ENCODE data around the gene GALT.

Gene GALT

DNA sequence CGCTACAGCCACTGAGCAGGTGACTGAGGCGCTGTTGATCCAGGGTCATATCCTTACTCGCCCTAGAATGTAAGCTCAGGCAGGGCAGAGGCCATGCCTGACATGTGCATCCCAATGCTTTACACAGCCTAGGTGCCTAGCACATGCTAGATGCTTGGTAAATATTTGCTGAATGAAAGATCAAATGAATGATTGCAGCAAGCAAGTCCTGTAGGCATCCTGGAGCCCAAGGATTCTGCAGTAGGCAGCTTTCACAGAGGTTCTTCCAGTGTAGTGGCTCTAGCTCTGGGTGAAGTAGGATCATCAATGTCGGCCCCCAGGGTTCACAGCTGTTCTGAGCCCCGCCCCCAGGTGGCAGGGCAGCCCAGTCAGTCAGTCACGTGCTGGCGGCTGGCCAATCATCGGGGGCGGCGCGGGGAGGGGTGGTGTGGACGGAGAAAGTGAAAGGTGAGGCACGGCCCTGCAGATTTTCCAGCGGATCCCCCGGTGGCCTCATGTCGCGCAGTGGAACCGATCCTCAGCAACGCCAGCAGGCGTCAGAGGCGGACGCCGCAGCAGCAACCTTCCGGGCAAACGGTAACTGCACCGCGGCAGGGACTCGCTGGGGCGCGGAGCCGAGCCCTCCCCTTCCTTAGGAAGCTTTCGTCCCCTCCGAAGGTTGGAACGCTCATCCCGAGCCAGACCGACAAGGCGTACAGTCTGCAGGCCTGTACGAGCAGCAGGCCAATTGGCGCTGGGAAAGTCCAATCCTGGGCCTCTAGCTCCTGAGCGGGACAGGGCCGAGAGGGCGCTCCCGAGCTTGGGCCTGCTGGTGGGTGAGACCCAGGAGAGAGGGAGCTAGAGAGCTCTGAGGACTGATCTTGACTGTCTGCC is at the start of gene GALT:
Gene GALT, plus strand, starts transcription at position 465 of the 873 bp plus-strand sequence. Its CDS starts 30 bp downstream, at position 495.
- peak within 1 kb of the TSS; percentile 87 for H3K4me3 Mint-ChIP-seq
- H3K27me3 Mint-ChIP-seq = no peaks in the 10 kb centered on the region
- H3K36me3 Mint-ChIP-seq = peaks cover 15% of the 10 kb centered on the region
- peak within 1 kb of the TSS; percentile 88 for H3K27ac Mint-ChIP-seq
- H3K4me1 Mint-ChIP-seq = peaks cover 30% of the 10 kb centered on the region
- no peaks in the 10 kb centered on the region for H3K9me3 Mint-ChIP-seq
- peak; percentile 96 for ATAC-seq

DNA sequence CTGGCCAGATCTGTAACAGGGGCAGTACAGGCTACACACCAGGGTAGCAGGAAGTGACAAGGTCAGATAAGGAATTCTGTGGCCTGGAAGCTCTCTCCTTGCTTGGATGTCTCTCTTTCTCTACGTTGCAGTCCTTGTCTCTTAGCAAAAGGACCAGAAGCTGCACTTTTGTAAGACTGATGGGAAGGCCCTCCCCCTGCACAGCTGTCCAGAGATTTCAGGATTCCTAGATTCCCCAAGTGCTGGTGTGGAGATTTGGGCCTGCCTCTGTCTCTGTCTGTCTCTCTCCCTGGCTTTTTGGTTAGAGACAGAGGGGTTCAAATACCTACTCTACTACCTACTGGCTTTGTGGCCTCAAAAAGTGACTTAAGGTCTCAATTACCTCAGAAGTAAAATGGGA is 46.9 kb upstream of the GALT start:
- Mint-ChIP-seq H3K27me3 (peaks cover 21% of the 10 kb centered on the region), H3K4me1 (no peaks in the 10 kb centered on the region), H3K9me3 (no peaks in the 10 kb centered on the region), H3K36me3 (no peaks in the 10 kb centered on the region), H3K4me3 (no peak overlapping the region), H3K27ac (no peak overlapping the region)
- no peak for ATAC-seq

DNA sequence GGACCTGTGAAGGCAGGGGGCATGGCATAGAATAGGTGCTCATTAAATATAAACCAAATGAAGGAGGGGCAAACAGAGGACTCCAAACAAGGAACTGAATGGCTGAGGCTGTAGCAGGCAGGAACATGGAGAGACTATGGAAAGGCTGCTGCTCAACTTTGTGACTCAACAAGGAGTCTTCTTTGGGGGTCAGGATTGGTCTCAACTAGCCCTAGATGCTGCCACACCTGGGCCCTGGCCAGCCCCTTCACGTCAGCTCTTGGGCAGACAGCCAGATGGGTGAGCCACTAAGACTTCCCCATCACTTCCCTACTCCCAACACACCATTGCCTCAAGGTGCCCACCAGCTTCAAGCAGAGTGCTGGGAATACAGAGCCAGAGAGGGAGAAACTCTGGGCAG is 45.6 kb upstream of the GALT start:
- no peak for ATAC-seq
- no peak overlapping the region for H3K27ac Mint-ChIP-seq

DNA sequence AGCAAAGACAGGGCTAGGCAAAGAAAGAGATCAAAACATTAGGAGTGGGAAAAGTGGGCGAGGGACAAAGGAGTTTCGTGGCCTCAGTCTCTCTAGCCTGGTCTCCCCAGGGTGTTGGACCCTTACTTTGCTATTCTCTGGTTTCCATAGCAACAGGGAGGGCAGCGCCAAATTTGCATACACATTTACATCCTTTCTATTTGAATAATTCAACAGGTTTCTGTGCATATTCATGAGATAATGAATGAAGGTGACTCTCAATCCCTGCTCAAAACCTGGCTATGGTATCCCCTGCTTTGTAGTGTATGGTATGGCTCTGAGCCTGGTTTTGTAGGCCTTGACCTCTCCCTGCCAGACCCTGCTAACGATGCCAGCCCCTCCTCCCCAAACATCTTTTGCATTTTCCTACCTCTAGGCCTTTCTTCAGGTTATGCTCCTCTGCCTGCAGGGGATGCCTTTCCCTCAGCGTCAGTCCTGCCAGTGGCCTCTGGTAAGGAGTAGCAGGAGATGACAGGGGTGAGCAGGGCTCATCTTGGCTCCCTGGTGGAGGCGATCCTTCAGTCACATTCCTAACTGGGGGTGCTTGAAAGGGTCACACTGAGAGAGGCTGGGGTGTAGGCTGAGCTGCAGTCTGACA is 44.4 kb upstream of the GALT start:
- H3K36me3 Mint-ChIP-seq = no peaks in the 10 kb centered on the region
- no peak overlapping the region for H3K27ac Mint-ChIP-seq
- H3K9me3 Mint-ChIP-seq = no peaks in the 10 kb centered on the region

More for the DNA sequence above, 45.6 kb upstream of the GALT start:
- H3K27me3 Mint-ChIP-seq = peaks cover 19% of the 10 kb centered on the region
- H3K36me3 Mint-ChIP-seq = no peaks in the 10 kb centered on the region
- no peaks in the 10 kb centered on the region for H3K4me1 Mint-ChIP-seq
- H3K4me3 Mint-ChIP-seq = no peak overlapping the region
- no peaks in the 10 kb centered on the region for H3K9me3 Mint-ChIP-seq

DNA sequence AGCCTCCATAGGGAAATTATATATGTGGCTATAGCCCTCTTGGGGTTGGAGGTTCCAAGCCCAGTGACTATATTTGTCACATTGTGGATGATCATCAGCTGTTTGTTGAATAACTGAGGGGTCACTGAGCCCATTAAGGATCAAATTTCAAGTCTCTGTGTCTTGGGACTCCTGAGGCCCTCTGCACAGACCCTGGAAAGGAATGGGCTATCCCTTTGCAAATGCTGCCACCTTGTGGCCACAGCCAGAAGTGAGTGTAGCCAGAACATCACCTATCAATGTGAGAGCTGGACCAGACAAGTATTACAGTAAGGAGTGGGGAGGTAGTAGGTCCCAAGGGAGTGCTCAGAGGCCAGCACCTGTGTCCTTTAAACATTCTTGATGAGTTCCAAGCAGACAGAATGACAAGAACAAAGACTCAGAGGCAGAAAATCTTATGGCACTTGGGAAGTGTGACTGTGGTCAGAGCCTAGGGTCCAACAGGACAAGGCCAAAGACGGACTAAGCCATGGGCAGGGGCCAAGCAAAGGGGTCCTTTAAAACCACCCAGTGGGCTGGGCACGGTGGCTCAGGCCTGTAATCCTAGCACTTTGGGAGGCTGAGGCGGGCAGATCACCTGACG is 42.8 kb upstream of the GALT start:
- Mint-ChIP-seq H3K9me3 (no peaks in the 10 kb centered on the region), H3K27ac (no peak overlapping the region), H3K4me3 (no peak overlapping the region), H3K4me1 (no peaks in the 10 kb centered on the region), H3K27me3 (no peaks in the 10 kb centered on the region), H3K36me3 (no peaks in the 10 kb centered on the region)
- peak; percentile 80 for ATAC-seq

More for the DNA sequence above, 44.4 kb upstream of the GALT start:
- Mint-ChIP-seq H3K4me3 (no peak overlapping the region), H3K4me1 (no peaks in the 10 kb centered on the region), H3K27me3 (peaks cover 8% of the 10 kb centered on the region)
- no peak for ATAC-seq

DNA sequence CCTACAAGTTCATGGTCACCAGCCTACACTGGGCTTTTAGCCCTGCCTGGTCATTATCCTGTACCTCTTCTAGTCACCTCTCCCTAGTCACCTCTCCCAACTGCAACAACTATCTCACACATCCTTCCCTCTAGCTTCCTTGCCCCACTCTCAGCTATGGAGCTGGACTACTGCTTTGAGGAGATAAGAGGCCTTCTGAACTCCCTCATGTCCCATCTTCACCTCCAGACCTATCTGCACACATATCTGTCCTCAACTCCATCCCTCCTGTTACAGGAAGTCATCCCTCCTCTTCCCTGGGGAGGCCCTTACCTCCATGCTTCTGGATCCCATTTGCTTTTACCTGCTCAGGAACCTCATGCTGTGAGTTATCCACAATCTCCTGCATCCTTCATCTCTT is 40.3 kb upstream of the GALT start:
- Mint-ChIP-seq H3K4me3 (no peak overlapping the region), H3K27me3 (no peaks in the 10 kb centered on the region), H3K27ac (no peak overlapping the region), H3K9me3 (no peaks in the 10 kb centered on the region), H3K4me1 (peaks cover 2% of the 10 kb centered on the region), H3K36me3 (no peaks in the 10 kb centered on the region)
- ATAC-seq = no peak

DNA sequence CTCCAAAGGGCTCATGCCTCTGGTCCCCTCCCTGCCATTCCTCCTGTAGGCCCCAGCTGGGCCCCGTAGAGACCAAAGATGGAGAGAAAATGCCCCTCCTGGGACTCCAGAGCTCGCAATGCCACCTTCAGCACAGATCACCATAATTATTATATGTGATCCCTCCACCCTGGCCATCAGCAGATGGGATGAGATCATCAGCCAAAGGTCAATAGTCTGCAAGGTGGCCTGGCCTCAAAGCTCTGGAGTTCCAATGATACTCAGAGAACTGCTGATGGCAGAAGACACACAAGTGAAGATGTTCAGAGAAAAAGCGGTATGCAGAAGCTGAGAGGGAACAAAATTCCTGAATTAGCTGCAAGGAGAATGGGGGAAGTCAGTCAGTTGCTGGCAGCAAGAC is 39.6 kb upstream of the GALT start:
- Mint-ChIP-seq H3K36me3 (no peaks in the 10 kb centered on the region), H3K27me3 (no peaks in the 10 kb centered on the region), H3K4me3 (no peak overlapping the region), H3K27ac (no peak overlapping the region), H3K9me3 (no peaks in the 10 kb centered on the region), H3K4me1 (peaks cover 7% of the 10 kb centered on the region)
- no peak for ATAC-seq

DNA sequence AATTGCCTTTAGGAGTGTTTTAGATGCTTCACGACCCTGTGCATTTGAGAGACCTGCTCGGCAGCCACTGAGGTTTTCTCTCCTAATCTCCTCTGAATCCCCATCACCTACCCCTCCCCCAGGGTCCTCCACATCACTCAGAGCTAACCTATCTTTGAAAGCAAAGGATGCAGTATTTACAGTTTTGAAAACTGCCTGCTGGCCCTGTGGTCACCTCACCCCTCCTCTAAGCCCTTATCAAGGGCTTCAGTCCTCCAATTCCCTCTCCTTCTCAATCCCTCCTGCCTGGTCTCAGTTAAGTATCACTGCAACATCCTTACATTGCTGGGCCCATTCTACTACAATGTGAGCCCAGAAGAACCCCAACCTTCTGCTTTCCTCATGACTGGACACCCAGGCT is 39.1 kb upstream of the GALT start:
- ATAC-seq = no peak
- no peak overlapping the region for H3K4me3 Mint-ChIP-seq
- no peaks in the 10 kb centered on the region for H3K27me3 Mint-ChIP-seq
- H3K36me3 Mint-ChIP-seq = no peaks in the 10 kb centered on the region
- peaks cover 8% of the 10 kb centered on the region for H3K4me1 Mint-ChIP-seq
- no peak overlapping the region for H3K27ac Mint-ChIP-seq
- H3K9me3 Mint-ChIP-seq = no peaks in the 10 kb centered on the region

DNA sequence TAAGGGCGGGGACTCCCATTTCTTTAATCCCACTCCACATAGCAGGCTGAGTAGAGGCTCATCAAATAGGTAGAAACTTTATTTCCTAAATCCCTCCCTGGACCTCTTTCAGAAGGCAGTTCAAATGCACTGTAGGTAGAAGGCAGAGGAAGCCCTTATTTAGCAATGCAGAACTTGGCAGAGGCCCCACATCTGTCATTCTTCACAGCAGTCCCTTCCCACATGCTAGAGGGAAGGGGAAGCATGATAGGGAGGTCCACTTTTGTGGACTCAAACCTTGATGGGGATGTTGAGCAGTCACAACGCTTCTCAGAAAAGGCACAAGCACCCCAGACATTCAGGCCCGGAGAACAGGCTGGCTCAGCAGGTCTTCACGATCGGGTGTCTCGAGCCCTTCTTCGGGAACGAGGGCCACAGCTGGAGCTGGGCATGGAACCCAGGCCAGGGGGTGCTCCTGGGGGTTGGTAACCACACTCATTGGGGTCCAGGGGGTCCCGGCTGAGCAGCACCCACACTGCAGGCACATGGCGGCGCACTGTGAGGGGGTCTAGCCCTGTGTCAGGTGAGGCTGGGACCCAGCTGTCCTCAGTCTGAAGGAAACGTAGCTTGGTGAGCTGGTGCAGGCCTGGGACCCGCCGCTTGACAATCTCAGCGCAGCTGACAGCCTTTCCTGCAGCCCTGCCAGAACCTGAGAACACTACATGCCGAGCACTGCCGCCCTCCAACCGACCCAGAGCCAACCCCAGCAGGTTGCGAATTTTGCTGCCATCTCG is 35.9 kb upstream of the GALT start:
- no peak for ATAC-seq
- peak overlapping the region; percentile 87 for H3K4me3 Mint-ChIP-seq
- H3K9me3 Mint-ChIP-seq = no peaks in the 10 kb centered on the region
- H3K27ac Mint-ChIP-seq = no peak overlapping the region
- peaks cover 17% of the 10 kb centered on the region for H3K4me1 Mint-ChIP-seq
- no peaks in the 10 kb centered on the region for H3K36me3 Mint-ChIP-seq
- no peaks in the 10 kb centered on the region for H3K27me3 Mint-ChIP-seq

DNA sequence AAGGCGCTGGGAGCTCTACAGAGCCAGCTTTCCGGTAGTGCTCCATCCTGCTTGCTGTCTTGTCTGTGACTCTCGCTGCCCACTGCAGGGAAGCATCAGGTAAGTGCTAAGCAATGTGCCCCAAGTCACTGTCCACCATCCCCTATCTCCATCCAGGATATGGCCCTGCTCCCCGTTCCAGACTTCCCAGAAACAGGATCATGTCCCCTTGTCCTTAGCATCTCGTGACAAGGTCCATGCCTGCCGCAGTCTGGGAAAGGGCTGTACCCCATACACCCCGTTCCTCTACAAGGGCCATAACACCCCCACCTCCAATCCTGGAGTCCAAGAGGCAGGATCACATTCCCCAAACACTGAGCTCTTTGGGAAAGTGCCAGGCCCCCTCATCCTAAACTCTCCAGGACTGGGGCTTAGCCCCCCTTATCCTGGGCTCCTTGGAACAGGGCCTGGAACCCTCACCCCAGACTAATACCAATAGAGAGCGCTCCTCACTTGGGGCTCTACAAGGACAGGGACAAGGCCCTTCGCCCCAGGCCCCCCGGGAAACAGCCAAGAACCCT is 35.1 kb upstream of the GALT start:
- Mint-ChIP-seq H3K9me3 (no peaks in the 10 kb centered on the region), H3K36me3 (peaks cover 3% of the 10 kb centered on the region), H3K4me3 (peak overlapping the region; percentile 87), H3K27ac (peak overlapping the region; percentile 94), H3K4me1 (peaks cover 17% of the 10 kb centered on the region), H3K27me3 (no peaks in the 10 kb centered on the region)
- ATAC-seq = peak; percentile 4

DNA sequence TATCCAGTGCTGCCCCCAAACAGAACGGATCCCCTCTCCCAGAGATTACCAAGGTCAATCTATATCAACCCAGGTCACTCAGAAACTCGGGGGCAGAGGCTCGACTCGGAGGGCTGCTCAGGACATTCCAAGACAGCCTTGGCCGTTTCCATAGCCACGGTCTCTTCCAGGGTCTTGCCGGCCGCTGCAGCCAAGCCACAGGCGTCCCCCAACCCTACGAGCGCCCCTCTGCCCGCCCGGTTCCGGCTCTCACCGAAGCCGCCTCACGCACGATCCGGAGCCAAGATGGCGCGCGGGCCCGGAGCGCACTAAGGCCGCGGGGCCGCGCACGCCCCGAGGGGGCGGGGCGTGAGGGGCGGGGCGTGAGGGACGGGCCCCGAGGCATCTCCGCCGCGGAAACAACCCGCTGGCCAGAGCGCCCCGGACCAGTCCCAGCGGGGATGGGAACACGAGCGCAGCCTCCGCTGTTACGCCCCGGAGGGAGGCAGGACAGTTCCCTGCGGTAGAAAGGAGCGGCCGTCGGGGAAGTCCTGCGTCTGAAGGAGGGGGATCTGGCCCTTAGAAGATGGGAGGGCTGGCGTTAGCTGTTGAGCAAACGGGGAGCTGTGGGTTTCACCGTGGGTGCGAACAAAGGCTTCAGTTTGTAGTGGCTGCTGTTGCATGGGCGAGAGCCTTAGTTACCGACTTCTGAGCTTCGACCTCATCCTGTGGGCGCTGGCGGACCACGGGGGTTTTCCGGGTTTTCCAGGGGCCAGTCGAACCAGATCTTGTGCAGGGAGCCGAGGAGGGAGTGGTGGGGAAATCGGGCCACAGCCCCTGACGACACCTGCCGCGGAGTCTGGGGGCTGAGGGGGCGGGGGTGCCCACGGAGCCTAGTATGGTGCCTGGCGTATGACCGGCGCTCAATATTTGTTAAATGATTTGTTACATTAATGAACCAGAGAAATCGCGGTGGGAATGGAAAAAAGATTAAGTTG is 34.4 kb upstream of the GALT start, which contains the start of gene RPP25L:
Gene RPP25L, minus strand, starts transcription at position 287 of the 977 bp plus-strand sequence. CDS start 801 bp downstream, outside the sequence.
- peaks cover 17% of the 10 kb centered on the region for H3K4me1 Mint-ChIP-seq
- H3K27ac Mint-ChIP-seq = peak within 1 kb of the TSS; percentile 94
- peak; percentile 98 for ATAC-seq
- no peaks in the 10 kb centered on the region for H3K27me3 Mint-ChIP-seq
- no peaks in the 10 kb centered on the region for H3K9me3 Mint-ChIP-seq
- peak within 1 kb of the TSS; percentile 87 for H3K4me3 Mint-ChIP-seq
- H3K36me3 Mint-ChIP-seq = peaks cover 10% of the 10 kb centered on the region

DNA sequence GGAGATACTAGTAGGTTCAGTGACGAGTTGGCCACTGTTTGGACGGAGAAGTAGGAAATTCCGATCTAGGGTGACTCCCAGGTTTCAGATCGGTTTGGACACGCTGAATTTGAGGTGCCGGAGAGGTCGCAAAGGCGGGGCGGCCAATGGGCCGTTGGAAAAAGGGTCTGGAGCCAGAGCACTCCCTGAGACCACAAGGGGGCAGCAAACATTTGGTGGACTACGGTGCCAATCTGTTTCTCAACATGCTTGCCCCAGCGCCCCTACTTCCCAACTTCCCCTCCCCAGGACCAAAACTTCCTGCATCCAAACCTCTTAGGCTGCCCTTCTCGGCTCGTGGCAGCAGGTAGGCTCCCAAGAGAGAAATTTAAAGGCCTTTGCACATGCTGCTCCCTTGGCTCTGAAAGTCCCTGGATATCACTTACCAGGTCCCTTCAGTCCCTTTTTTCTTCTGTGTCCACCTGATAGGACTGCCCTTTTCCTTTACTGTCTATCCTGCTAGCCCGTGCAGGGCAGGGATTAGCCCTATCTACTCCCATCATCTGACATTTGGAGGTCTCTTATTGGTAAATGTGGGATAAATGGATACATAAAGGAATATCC is 33.6 kb upstream of the GALT start:
- no peaks in the 10 kb centered on the region for H3K27me3 Mint-ChIP-seq
- ATAC-seq = peak; percentile 72
- peaks cover 17% of the 10 kb centered on the region for H3K4me1 Mint-ChIP-seq
- H3K4me3 Mint-ChIP-seq = peak overlapping the region; percentile 87
- H3K27ac Mint-ChIP-seq = peak overlapping the region; percentile 94
- H3K9me3 Mint-ChIP-seq = no peaks in the 10 kb centered on the region
- peaks cover 10% of the 10 kb centered on the region for H3K36me3 Mint-ChIP-seq

DNA sequence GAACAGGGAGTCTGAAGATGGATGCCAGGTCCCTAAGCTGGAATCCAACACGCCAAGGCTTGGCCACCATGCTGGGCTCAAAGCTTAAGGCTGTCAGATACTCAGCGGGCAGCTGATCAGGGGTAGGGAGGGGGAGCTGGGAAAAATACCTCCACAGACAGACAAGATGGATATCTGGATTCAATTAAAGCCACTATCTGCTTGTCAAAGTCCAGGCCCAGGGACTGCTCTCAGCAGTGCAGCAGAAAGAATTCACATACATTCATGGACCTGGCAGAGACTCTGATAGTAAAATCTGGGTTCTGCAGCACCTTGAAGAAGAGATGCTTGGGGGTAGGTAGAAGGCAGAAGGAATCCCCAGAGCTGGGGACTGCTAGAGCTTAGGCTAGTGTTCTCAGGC is 31.3 kb upstream of the GALT start:
- no peak overlapping the region for H3K4me3 Mint-ChIP-seq
- no peaks in the 10 kb centered on the region for H3K9me3 Mint-ChIP-seq
- no peak overlapping the region for H3K27ac Mint-ChIP-seq
- peaks cover 30% of the 10 kb centered on the region for H3K4me1 Mint-ChIP-seq
- peaks cover 10% of the 10 kb centered on the region for H3K36me3 Mint-ChIP-seq
- H3K27me3 Mint-ChIP-seq = no peaks in the 10 kb centered on the region
- ATAC-seq = no peak
